GM21390 (cell line): ENCODE data around the gene KDM4D.
"Not testable (repeated sequence)": the region's sequence is repeated elsewhere in the genome, so short reads cannot be mapped to it uniquely, and the experiment has no call there.

Experiments used
- ATAC-seq: cut with Tn5 transposase; IDR thresholded peaks from one replicate; pipeline ENCODE4 v1.9.1; 2021; ENCODE audit not compliant: unreplicated experiment

Gene KDM4D

GRCh38 chr11:95025594-95025993 lies 52.1 kb downstream of the KDM4D start:
- not testable (repeated sequence) for ATAC-seq

GRCh38 chr11:95028357-95028756 lies 54.8 kb downstream of the KDM4D start:
- no peak for ATAC-seq

GRCh38 chr11:95033051-95033450 lies 59.5 kb downstream of the KDM4D start:
- ATAC-seq: no peak

- ATAC-seq: no peak
These were observed 61.8 kb downstream of the KDM4D start for GRCh38 chr11:95035316-95035715.

- ATAC-seq: not testable (repeated sequence)
These were observed 64.0 kb downstream of the KDM4D start for GRCh38 chr11:95037356-95038035.

- no peak for ATAC-seq
These were observed 68.7 kb downstream of the KDM4D start for GRCh38 chr11:95042239-95042638.

- no peak for ATAC-seq
These were observed 69.4 kb downstream of the KDM4D start for GRCh38 chr11:95042906-95043305.

GRCh38 chr11:95044010-95044409 lies 70.5 kb downstream of the KDM4D start:
- ATAC-seq: no peak

GRCh38 chr11:95045812-95046211 lies 72.3 kb downstream of the KDM4D start:
- ATAC-seq: no peak
